Choroid plexus epithelial cell (primary cell): ENCODE data around the gene RRBP1.

ENCODE experiments used
- DNase-seq: peaks from one replicate; pipeline ENCODE4 v3.0.0-alpha.2; 2010; ENCODE audit warnings: low read depth
- H3K4me3 ChIP-seq: 2 replicates; pipeline ENCODE4 v1.5.1; 2011; ENCODE audit warnings: low read depth, mild to moderate bottlenecking, control low read depth, low read length, moderate library complexity
- TF ChIP-seq, protein P1 (sequence below): conservative IDR thresholded peaks from 2 replicates; pipeline ENCODE4 v1.5.1; 2011; ENCODE audit warnings: low read depth, mild to moderate bottlenecking, control low read depth, inconsistent platforms, low read length, moderate library complexity

RRBP1 gene

DNA sequence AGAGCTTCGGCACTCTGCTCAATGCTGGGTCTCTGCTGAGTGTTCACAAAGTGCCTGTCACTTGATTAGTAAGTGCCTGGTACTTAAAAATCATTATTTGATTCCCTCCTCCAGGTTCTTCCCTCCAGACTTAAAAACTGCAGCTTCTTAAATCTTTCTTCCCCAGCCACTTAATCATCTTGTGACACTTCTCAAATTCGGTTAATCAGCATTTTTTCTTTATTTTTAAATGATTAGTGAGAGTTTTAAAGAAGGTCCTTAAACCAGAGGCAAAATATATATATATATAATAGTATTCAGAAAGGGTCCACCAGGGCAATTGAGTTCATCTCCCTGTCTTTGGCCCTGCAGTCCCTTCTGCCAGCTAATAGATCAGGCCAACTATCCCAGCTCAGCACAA, 9.7 kb upstream of the RRBP1 start:
- TF ChIP-seq, protein P1, sequence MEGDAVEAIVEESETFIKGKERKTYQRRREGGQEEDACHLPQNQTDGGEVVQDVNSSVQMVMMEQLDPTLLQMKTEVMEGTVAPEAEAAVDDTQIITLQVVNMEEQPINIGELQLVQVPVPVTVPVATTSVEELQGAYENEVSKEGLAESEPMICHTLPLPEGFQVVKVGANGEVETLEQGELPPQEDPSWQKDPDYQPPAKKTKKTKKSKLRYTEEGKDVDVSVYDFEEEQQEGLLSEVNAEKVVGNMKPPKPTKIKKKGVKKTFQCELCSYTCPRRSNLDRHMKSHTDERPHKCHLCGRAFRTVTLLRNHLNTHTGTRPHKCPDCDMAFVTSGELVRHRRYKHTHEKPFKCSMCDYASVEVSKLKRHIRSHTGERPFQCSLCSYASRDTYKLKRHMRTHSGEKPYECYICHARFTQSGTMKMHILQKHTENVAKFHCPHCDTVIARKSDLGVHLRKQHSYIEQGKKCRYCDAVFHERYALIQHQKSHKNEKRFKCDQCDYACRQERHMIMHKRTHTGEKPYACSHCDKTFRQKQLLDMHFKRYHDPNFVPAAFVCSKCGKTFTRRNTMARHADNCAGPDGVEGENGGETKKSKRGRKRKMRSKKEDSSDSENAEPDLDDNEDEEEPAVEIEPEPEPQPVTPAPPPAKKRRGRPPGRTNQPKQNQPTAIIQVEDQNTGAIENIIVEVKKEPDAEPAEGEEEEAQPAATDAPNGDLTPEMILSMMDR: no peak
- no peak overlapping the region for H3K4me3 ChIP-seq
- no peak for DNase-seq

DNA sequence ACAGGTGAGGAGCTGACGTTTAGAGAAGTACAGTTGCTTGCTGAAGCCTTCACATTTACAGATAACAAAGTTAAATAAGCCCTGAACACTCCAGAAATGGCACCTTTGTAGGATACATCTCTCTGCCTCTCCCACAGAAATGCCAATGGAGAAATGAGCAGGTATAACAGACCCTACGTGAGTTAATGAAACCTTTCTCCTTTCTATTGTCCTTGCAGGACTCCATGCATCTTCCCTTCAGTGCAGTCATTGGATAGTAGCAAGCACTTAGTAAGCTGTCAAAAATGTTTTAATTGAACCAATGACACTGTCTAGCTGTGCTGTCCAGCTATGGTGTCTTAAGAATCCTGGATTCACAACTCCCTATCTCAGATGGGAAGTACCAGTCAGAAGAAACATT, 8.1 kb upstream of the RRBP1 start:
- no peak overlapping the region for H3K4me3 ChIP-seq
- DNase-seq: no peak
- TF ChIP-seq, protein P1: no peak

- TF ChIP-seq, protein P1: no peak
- DNase-seq: no peak
- H3K4me3 ChIP-seq: no peak overlapping the region
Measured at GRCh38 chr20:17688965-17689364, 6.9 kb upstream of the RRBP1 start.

DNA sequence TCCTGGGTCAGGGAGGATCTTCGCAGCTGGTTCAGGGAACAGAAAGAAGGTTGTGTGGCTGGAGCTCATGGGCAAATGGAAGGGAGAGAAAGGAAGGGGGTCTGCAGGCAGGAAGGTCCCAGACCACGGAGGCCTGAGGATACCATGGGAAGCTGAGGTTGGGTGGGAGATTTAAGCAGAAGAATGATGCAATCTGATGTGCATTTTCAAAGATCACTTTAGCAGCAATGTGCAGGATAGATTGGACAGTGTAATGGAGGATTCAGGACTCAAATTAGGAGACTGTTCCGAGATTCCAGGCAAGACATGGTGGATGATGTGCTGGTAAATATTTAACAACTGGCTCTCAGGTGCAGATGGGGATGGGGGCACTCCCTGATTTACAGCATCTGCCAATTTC, 5.8 kb upstream of the RRBP1 start:
- DNase-seq: no peak
- TF ChIP-seq, protein P1: no peak
- no peak overlapping the region for H3K4me3 ChIP-seq

DNA sequence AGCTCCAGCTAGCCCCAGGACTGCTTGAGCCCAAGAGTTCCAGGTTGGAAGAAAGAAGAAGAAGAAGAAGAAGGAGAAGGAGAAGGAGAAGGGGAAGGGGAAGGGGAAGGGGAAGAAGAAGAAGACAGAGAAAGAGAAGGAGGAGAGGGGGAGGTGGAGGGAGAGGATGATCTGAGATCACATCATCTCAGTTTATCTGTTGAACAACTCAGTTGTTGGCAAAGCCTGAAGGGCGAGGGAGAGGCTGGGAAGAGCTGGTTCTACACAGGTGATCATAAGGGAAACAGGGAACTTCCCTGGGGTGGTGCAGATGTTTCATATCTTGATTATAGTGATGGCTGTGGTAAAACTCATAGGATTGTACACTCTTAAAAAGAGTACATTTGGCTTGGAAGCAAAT, 3.1 kb upstream of the RRBP1 start:
- TF ChIP-seq, protein P1: no peak
- DNase-seq: no peak

DNA sequence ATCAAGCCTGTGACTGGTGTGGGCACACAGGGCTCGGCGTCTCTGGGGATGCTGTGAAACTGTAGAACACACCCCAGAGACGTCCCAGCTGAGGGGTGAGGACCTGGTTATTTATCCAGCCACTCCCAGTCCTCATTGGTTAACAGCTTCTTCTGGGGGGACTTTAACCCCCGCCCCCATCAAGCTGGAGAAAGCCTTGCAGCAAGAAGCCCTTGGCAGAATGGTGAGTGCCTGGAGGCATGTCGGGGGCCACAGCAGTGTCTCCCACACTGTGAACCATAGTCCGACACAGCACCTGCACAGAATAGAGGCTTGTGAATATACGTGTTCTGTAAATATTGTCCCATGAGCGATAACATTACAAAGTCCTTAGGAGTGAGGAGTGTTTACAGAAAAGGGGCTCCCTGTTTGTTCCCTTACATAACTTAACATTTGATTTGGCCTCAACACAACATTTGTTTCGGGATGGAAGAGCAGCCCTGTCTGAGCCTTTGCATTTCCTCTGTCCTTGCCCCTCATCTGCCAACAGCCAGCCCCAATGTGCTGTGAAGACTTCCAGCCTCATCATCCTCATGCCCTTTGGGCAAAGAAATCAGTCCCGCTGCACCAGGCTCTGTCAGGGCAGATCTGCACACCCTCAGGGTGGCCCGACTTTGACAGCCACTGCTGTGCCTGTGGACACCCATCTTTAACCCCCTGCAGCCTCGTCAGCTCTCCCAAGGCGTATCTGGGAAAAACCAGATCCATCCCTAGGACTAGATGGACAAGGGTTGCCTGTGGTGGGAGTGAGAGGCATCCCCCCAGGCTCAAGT, 2.2 kb upstream of the RRBP1 start:
- DNase-seq: no peak
- TF ChIP-seq, protein P1: no peak

More for the DNA sequence above, 3.1 kb upstream of the RRBP1 start:
- no peak overlapping the region for H3K4me3 ChIP-seq

More for the DNA sequence above, 2.2 kb upstream of the RRBP1 start:
- no peak overlapping the region for H3K4me3 ChIP-seq
